Body of pancreas (tissue), 4 donors: ENCODE results near the gene CTIF.

Source experiments
- POLR2A ChIP-seq, 3 donors: fragments of 450-650 bp; IDR thresholded peaks; one replicate each; pipeline ENCODE4 v1.6.1; 2016; ENCODE audit warnings: antibody characterized with exemption in 3 of 3, mild to moderate bottlenecking in 2 of 3
- TF ChIP-seq, protein P1 (sequence below), 7 experiments: fragments of 450-650 bp in 4 of 7; fragments of 200-600 bp in 3 of 7; sonication (generic) in 3 of 7; IDR thresholded peaks; one replicate each; pipeline ENCODE4 v1.5.1; 2016 to 2019; ENCODE audit warnings: antibody characterized with exemption in 7 of 7

DNA sequence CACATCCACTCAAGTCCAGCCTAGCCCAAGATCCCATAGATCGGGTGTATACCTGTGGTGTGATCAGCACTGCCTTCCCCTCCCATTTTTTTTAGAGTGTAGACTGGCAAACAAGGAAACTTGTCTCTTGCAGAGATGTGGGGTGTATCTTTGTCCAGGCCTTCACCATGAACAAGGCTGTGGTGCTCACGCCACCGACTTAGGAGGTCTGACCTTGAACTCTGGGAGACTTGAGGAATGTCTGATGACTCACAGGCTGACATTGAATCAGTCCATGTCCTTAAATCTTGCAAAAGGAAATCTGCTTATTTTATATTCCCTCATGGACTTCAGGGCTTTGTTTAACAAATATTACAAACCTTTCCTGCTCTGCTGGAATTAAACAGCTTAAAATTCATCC is 4.5 kb upstream of the CTIF start:
- TF ChIP-seq POLR2A (IDR thresholded peaks at IDR 0.05) = no peak
- TF ChIP-seq, protein P1, sequence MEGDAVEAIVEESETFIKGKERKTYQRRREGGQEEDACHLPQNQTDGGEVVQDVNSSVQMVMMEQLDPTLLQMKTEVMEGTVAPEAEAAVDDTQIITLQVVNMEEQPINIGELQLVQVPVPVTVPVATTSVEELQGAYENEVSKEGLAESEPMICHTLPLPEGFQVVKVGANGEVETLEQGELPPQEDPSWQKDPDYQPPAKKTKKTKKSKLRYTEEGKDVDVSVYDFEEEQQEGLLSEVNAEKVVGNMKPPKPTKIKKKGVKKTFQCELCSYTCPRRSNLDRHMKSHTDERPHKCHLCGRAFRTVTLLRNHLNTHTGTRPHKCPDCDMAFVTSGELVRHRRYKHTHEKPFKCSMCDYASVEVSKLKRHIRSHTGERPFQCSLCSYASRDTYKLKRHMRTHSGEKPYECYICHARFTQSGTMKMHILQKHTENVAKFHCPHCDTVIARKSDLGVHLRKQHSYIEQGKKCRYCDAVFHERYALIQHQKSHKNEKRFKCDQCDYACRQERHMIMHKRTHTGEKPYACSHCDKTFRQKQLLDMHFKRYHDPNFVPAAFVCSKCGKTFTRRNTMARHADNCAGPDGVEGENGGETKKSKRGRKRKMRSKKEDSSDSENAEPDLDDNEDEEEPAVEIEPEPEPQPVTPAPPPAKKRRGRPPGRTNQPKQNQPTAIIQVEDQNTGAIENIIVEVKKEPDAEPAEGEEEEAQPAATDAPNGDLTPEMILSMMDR (IDR thresholded peaks at IDR 0.05) = no peak
